Ammon's horn (tissue), 1 donor: ENCODE results near the gene PTRH2.

Experiments used
- DNase-seq: peaks from one replicate; pipeline ENCODE4 v3.0.0-alpha.2; 2016; ENCODE audit warnings: low spot score

The PTRH2 gene

GRCh38 chr17:59719526-59719925, 12.3 kb upstream of the PTRH2 start:
- peak; percentile 23 for DNase-seq

GRCh38 chr17:59716427-59716826, 9.2 kb upstream of the PTRH2 start:
- no peak for DNase-seq

GRCh38 chr17:59714255-59714654, 7.0 kb upstream of the PTRH2 start:
- no peak for DNase-seq

- DNase-seq, result no peak
Measured at GRCh38 chr17:59712862-59713261, 5.6 kb upstream of the PTRH2 start.

- no peak for DNase-seq
Measured at GRCh38 chr17:59711936-59712335, 4.7 kb upstream of the PTRH2 start.

- DNase-seq, result peak; percentile 26
Measured at GRCh38 chr17:59707971-59708430, 771 bp upstream of the PTRH2 start.

- DNase-seq, result no peak
Measured at GRCh38 chr17:59702304-59702703, 4.9 kb downstream of the PTRH2 start.

GRCh38 chr17:59699786-59700185, 7.4 kb downstream of the PTRH2 start:
- no peak for DNase-seq

GRCh38 chr17:59699218-59699617, 8.0 kb downstream of the PTRH2 start:
- DNase-seq, result no peak

- DNase-seq, result no peak
Measured at GRCh38 chr17:59698143-59698542, 9.1 kb downstream of the PTRH2 start.

GRCh38 chr17:59696682-59697277, 10.4 kb downstream of the PTRH2 start:
- DNase-seq, result no peak

- DNase-seq, result no peak
Measured at GRCh38 chr17:59695945-59696681, 11.1 kb downstream of the PTRH2 start.

GRCh38 chr17:59694344-59694743, 12.9 kb downstream of the PTRH2 start:
- no peak for DNase-seq

- no peak for DNase-seq
Measured at GRCh38 chr17:59693582-59693981, 13.6 kb downstream of the PTRH2 start.

GRCh38 chr17:59688496-59688895, 18.7 kb downstream of the PTRH2 start:
- DNase-seq, result no peak

GRCh38 chr17:59688008-59688407, 19.2 kb downstream of the PTRH2 start:
- DNase-seq, result no peak

- no peak for DNase-seq
Measured at GRCh38 chr17:59684967-59685366, 22.3 kb downstream of the PTRH2 start.

GRCh38 chr17:59683283-59683682, 23.9 kb downstream of the PTRH2 start:
- DNase-seq, result no peak

GRCh38 chr17:59680314-59680713, 26.9 kb downstream of the PTRH2 start:
- DNase-seq, result no peak

GRCh38 chr17:59678918-59679317, 28.3 kb downstream of the PTRH2 start:
- DNase-seq, result no peak

- DNase-seq, result peak; percentile 11
Measured at GRCh38 chr17:59676716-59677115, 30.5 kb downstream of the PTRH2 start.

GRCh38 chr17:59675231-59675630, 32.0 kb downstream of the PTRH2 start:
- DNase-seq, result no peak

GRCh38 chr17:59671386-59671785, 35.8 kb downstream of the PTRH2 start:
- DNase-seq, result no peak

- no peak for DNase-seq
Measured at GRCh38 chr17:59669944-59670343, 37.3 kb downstream of the PTRH2 start.
